Loucy (cell line): ENCODE measurements around the gene CCDC148.

ENCODE experiments used
- CTCF ChIP-seq: fragments of 200-600 bp; sonication (generic); conservative IDR thresholded peaks from 2 replicates; pipeline ENCODE4 v1.5.1; 2014; ENCODE audit warnings: mild to moderate bottlenecking, antibody characterized with exemption, low read length
- EZH2phosphoT487 ChIP-seq: fragments of 200-600 bp; IDR thresholded peaks from 2 replicates; pipeline ENCODE4 v1.6.1; 2018; ENCODE audit warnings: antibody characterized with exemption, mild to moderate bottlenecking, moderate library complexity, borderline replicate concordance

GRCh38 chr2:158138255-158138654 is 318.3 kb downstream of the CCDC148 start:
- TF ChIP-seq EZH2phosphoT487, result no peak
- no peak for TF ChIP-seq CTCF
